Glutamatergic neuron (in vitro differentiated cells): Measurements from ENCODE around the gene CCDC93. TPM values are rescaled to one million over a fixed set of nuclear protein-coding genes. Genes with fewer than 3 reads are reported as not detected.

Experiments
- DNase-seq: peaks from one replicate; pipeline ENCODE4 v3.0.0; 2022
- H3K27ac Mint-ChIP-seq: one replicate; pipeline ENCODE4 v1.8.0; 2020; ENCODE audit warnings: mild to moderate bottlenecking, mixed read lengths, inconsistent platforms; ENCODE audit not compliant: unreplicated experiment
- H3K27me3 Mint-ChIP-seq: one replicate; pipeline ENCODE4 v1.8.0; 2020; ENCODE audit warnings: mild to moderate bottlenecking, moderate library complexity, mixed read lengths, inconsistent platforms; ENCODE audit not compliant: unreplicated experiment
- H3K36me3 Mint-ChIP-seq: one replicate; pipeline ENCODE4 v1.8.0; 2020; ENCODE audit warnings: mild to moderate bottlenecking, mixed read lengths, inconsistent platforms; ENCODE audit not compliant: unreplicated experiment
- H3K4me1 Mint-ChIP-seq: one replicate; pipeline ENCODE4 v1.8.0; 2020; ENCODE audit warnings: mild to moderate bottlenecking, low read depth, mixed read lengths, inconsistent platforms; ENCODE audit not compliant: unreplicated experiment
- H3K4me3 Mint-ChIP-seq: one replicate; pipeline ENCODE4 v1.8.0; 2020; ENCODE audit warnings: mild to moderate bottlenecking, mixed read lengths, inconsistent platforms; ENCODE audit not compliant: unreplicated experiment
- H3K9me3 Mint-ChIP-seq: one replicate; pipeline ENCODE4 v1.8.0; 2020; ENCODE audit warnings: mild to moderate bottlenecking, moderate library complexity, mixed read lengths, inconsistent platforms; ENCODE audit not compliant: unreplicated experiment
- CTCF ChIP-seq: fragments of 200-600 bp; sonication (generic); IDR thresholded peaks from one replicate; pipeline ENCODE4 v1.5.0; 2021; ENCODE audit not compliant: partially characterized antibody, unreplicated experiment
- total RNA-seq: library from RNA; stranded (reverse); fragmentation: NEBNext Ultra II Directional; extraction: Animal tissue kit (Norgen Biotek cat#: 25700); gene quantifications from one replicate; pipeline ENCODE4 v1.2.1, GENCODE V29; 2021; ENCODE audit not compliant: unreplicated experiment

Gene CCDC93
- total RNA-seq, 1 donor from 2014 or later, result 32.6 TPM

DNA sequence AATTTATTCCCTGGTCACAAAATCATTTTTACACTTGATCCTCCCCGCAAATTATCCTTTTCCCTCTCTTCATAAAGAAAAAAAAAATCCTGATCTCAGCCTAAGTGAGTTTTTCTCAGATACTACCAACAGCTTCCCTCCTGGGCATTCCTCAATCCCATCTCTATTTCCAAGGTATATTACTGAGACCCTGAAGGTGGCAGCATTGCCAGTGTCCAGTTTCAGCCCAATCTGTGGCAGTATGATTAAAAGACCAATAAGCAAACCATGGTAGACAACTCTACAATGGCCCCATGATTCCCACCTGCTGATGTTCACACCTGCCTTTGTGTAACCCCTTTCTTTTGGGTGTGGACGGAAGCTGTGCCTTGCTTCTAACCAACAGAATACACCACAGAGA, 45.1 kb downstream of the CCDC93 start:
- Mint-ChIP-seq H3K9me3 (no peaks in the 10 kb centered on the region), H3K4me1 (peaks cover 12% of the 10 kb centered on the region), H3K27me3 (no peaks in the 10 kb centered on the region), H3K36me3 (no peaks in the 10 kb centered on the region), H3K4me3 (no peak overlapping the region), H3K27ac (peak overlapping the region; percentile 84)
- DNase-seq, result no peak
- no peak for TF ChIP-seq CTCF

DNA sequence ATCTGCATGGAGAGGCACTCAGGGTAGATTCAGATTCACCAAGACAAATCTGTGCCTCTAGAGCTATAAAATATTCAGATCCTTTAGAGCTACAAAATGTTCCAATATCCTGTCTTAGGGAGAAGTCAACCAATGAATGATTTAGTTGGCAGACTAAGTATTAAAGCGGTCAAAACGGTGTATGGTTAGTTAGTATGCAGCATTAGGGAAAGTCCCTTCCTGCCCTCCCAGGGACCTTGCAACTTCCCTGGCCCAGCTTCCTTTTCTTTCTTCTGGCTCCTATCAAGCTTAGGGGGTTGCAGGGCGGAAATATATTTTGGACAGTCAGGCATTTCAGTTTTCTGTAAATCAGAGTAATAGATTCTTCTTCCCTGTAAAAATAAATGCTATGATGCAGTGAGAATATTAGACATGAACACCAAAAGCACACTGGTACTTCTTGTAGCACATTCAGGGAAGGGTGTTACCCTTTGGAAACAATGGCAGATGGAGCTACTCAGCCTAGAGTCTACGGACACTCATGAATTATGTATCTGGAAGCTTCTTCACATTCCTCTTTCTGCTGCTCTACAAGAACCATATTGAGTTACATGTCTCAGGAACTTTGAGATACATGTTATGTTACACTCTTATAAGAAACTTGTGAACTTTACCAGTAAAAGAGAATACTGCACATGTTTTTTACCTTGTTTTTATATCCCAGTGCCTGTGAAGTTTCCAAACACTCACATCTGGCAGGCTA, 45.7 kb downstream of the CCDC93 start:
- Mint-ChIP-seq H3K27me3 (no peaks in the 10 kb centered on the region), H3K4me3 (no peak overlapping the region), H3K27ac (peak overlapping the region; percentile 84), H3K9me3 (no peaks in the 10 kb centered on the region), H3K4me1 (peaks cover 12% of the 10 kb centered on the region), H3K36me3 (no peaks in the 10 kb centered on the region)
- no peak for DNase-seq
- TF ChIP-seq CTCF, result no peak

- Mint-ChIP-seq H3K4me3 (no peak overlapping the region), H3K4me1 (peaks cover 8% of the 10 kb centered on the region), H3K36me3 (no peaks in the 10 kb centered on the region), H3K9me3 (no peaks in the 10 kb centered on the region), H3K27ac (no peak overlapping the region), H3K27me3 (no peaks in the 10 kb centered on the region)
- DNase-seq, result no peak
- TF ChIP-seq CTCF, result no peak
These were observed 50.4 kb downstream of the CCDC93 start for GRCh38 chr2:117963446-117963845.

GRCh38 chr2:117961201-117961600, 52.7 kb downstream of the CCDC93 start:
- no peaks in the 10 kb centered on the region for H3K9me3 Mint-ChIP-seq
- H3K36me3 Mint-ChIP-seq, result peaks cover 6% of the 10 kb centered on the region
- H3K4me3 Mint-ChIP-seq, result no peak overlapping the region
- TF ChIP-seq CTCF, result no peak
- DNase-seq, result no peak
- H3K4me1 Mint-ChIP-seq, result no peaks in the 10 kb centered on the region
- H3K27me3 Mint-ChIP-seq, result no peaks in the 10 kb centered on the region
- H3K27ac Mint-ChIP-seq, result no peak overlapping the region

GRCh38 chr2:117960231-117960630, 53.6 kb downstream of the CCDC93 start:
- no peak for DNase-seq
- Mint-ChIP-seq H3K4me1 (no peaks in the 10 kb centered on the region), H3K36me3 (peaks cover 6% of the 10 kb centered on the region), H3K27ac (no peak overlapping the region), H3K4me3 (no peak overlapping the region), H3K9me3 (no peaks in the 10 kb centered on the region), H3K27me3 (no peaks in the 10 kb centered on the region)
- TF ChIP-seq CTCF, result no peak
